GM21717 (cell line): ENCODE data around the gene ASCC2.
"Not testable (repeated sequence)": the region's sequence is repeated elsewhere in the genome, so short reads cannot be mapped to it uniquely, and the experiment has no call there.

Source experiments
- ATAC-seq: cut with Tn5 transposase; IDR thresholded peaks from one replicate; pipeline ENCODE4 v1.9.1; 2021; ENCODE audit warnings: mild to moderate bottlenecking, moderate library complexity; ENCODE audit not compliant: unreplicated experiment

ASCC2 gene

DNA sequence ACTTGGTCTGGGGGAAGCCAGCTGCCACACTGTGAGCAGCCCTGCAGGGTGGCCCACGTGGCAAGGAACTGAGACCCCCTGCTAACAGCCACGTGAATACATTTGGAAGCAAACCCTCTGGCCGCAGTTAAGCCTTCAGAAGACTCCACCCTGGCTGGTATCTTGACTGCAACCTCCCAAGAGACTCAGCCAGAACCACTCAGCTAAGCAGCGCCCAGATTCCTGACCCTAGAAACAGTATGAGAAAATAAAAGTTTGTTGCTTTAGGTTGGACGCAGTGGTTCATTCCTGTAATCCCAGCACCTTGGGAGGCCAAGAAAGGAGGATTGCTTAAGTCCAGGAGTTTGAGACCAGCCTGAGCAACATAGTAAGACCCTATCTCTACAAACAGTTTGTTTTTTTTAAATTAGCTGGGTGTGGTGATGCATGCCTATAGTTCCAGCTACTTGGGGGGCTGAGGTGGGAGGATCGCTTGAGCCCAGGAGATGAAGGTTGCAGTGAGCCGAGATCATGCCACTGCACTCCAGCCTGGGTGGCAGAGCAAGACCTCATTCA is 79.9 kb downstream of the ASCC2 start:
- ATAC-seq, result no peak

- no peak for ATAC-seq
These were observed 81.0 kb downstream of the ASCC2 start for GRCh38 chr22:29757096-29757495.

DNA sequence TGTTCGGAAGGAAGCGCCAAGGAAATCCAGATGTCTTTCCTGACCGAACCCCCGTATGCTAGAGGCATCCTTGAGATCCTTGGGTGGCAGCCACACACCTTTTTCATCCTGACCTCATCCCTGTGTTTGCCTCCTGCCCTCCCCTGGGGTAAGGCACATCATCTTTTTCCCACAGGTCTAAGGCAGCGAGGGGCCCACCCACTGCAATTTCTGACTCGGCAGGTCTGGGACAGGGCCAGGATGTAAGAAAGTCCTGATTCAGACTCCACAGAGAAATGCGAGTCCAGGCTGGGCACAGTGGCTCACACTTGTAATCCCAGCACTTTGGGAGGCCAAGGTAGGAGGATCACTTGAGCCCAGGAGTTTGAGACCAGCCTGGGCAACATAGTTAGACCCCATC is 81.7 kb downstream of the ASCC2 start:
- ATAC-seq, result no peak

GRCh38 chr22:29755889-29756288 is 82.2 kb downstream of the ASCC2 start:
- no peak for ATAC-seq

DNA sequence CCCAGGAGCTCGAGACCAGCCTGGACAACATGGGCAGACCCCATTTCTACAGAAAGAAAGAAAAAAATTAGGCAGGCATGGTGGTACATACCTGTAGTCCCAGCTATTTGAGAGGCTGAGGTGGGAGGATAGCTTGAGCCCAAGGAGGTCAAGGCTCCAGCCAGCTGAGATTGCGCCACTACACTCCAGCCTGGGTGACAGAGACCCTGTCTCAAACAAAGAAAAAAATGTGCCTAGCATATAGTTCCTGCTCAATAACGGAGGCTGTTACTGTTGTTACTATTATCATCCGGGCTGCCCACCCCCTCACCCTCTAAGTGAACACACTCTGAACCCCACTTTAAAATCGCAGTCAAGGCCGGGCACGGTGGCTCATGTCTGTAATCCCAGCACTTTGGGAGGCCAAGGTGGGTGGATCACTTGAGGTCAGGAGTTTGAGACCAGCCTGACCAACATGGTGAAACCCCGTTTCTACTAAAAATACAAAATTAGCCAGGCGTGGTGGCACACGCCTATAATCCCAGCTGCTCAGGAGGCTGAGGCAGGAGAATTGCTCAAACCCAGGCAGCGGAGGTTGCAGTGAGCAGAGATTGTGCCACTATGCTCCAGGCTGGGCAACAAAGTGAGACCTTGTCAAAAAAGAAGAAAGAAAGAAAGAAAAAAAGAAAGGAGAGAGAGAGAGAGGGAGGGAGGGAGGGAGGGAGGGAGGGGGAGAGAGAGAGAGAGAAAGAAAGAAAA is 83.2 kb downstream of the ASCC2 start:
- ATAC-seq, result not testable (repeated sequence)

DNA sequence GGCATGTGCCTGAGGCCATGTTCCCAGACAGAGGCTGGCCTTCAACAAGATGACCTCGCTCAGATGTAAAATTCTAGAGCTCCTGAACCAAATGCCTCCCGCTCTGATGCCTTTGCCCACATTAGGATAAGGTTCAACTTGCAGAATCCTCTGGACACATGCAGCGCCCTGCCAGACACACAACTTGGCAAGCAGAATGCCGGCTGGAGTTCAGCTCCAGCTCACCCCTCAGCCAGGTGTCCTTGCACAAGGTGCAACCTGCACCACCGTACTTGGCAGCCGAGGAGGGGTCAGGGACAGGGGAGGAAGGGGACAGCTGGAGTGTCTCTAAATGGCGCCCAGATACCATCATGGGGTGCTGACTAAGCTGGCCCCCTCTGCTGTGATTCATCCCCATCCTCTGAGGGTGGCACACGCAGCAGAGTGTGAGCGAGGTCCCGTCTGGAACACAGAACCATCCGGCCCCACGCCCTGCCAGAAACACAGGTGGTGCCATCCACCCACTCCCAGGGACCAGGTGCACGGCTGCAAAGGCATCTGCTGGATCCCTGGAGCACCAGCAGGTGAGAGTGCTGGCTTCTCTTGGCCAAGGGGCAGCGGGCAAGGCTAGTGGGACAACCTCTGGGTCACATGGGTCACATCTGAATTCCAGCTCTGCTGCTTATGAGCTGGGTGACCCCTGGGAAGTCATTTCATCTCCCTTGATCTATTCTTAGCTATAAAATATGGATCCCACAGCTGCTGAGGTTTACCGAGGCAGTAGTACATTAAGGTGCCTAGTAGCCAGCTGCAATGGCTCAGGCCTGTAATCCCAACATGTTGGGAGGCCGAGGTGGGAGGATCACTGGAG is 84.0 kb downstream of the ASCC2 start:
- no peak for ATAC-seq

- no peak for ATAC-seq
These were observed 86.4 kb downstream of the ASCC2 start for GRCh38 chr22:29751669-29752068.

- no peak for ATAC-seq
These were observed 87.2 kb downstream of the ASCC2 start for GRCh38 chr22:29750559-29751538.

GRCh38 chr22:29750029-29750428 is 88.0 kb downstream of the ASCC2 start:
- ATAC-seq, result no peak

- ATAC-seq, result no peak
These were observed 89.7 kb downstream of the ASCC2 start for GRCh38 chr22:29748248-29748893.

- no peak for ATAC-seq
These were observed 90.2 kb downstream of the ASCC2 start for GRCh38 chr22:29747832-29748231.

- no peak for ATAC-seq
These were observed 93.2 kb downstream of the ASCC2 start for GRCh38 chr22:29744902-29745301.

- no peak for ATAC-seq
These were observed 95.7 kb downstream of the ASCC2 start for GRCh38 chr22:29742326-29742725.

- no peak for ATAC-seq
These were observed 96.1 kb downstream of the ASCC2 start for GRCh38 chr22:29741926-29742325.

DNA sequence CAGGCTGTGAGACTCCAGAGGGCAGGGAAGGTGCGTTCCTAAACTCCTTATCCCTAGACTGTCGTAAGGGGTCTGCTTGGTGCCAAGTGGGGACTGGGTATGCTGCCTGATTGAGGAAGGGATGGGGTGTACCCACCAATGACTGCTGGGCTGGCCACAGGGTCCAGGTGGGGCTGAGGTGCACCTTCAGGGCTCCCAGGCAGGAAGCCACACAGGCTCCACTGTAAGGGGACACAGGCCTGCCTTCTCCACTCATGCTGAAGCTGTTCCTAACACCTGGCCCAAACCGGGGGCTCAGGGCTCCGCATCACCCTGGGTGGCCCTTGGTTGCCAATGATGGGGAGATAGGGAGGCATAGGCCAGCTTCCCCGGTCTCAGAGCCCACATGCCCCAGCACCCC is 97.9 kb downstream of the ASCC2 start:
- no peak for ATAC-seq

DNA sequence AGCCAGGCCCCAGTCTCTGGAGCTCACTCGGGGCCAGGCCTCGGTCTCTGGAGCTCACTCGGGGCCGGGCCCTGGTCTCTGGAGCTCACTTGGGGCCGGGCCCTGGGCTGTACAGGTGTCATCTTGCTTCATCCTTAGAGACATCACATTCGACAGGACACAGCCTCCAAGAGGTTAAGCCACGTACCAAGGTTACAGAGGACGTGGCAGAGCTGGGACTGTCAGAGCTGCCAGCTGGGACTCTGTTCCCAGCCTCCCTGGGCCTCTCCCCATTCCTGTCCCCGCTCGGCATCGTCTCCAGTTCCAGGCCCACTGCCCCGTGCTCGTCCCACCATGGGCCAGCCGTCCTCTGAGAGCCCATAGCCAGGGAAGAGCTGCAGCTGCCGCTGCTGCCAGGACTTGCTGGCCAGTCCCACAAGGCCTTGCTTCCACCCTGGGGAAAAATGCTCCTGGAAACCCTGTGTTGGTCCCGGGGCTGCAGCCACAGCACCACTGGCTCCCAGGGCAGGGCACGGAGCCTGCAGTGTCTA is 98.7 kb downstream of the ASCC2 start:
- no peak for ATAC-seq
